GM19452 (cell line): Measurements from ENCODE around the gene SORBS2.

Experiments
- ATAC-seq: cut with Tn5 transposase; IDR thresholded peaks from one replicate; pipeline ENCODE4 v1.9.1; 2021; ENCODE audit not compliant: unreplicated experiment

Gene SORBS2

GRCh38 chr4:185775792-185776555, 36.0 kb downstream of the SORBS2 start:
- no peak for ATAC-seq

- ATAC-seq = no peak
Observed at GRCh38 chr4:185774845-185775680, 36.9 kb downstream of the SORBS2 start.

GRCh38 chr4:185774131-185774653, 37.8 kb downstream of the SORBS2 start:
- ATAC-seq = no peak

GRCh38 chr4:185773419-185773818, 38.6 kb downstream of the SORBS2 start:
- ATAC-seq = no peak

GRCh38 chr4:185772391-185773093, 39.5 kb downstream of the SORBS2 start:
- ATAC-seq = no peak

- ATAC-seq = no peak
Observed at GRCh38 chr4:185771711-185772390, 40.1 kb downstream of the SORBS2 start.

GRCh38 chr4:185767528-185767927, 44.5 kb downstream of the SORBS2 start:
- ATAC-seq = no peak

- ATAC-seq = no peak
Observed at GRCh38 chr4:185764876-185765275, 47.1 kb downstream of the SORBS2 start.

- no peak for ATAC-seq
Observed at GRCh38 chr4:185761352-185762235, 50.4 kb downstream of the SORBS2 start.

GRCh38 chr4:185758807-185759206, 53.2 kb downstream of the SORBS2 start:
- ATAC-seq = no peak

GRCh38 chr4:185755451-185755850, 56.5 kb downstream of the SORBS2 start:
- no peak for ATAC-seq

- ATAC-seq = no peak
Observed at GRCh38 chr4:185754961-185755360, 57.0 kb downstream of the SORBS2 start.

- no peak for ATAC-seq
Observed at GRCh38 chr4:185752872-185753271, 59.1 kb downstream of the SORBS2 start.

GRCh38 chr4:185749858-185750257, 62.1 kb downstream of the SORBS2 start:
- ATAC-seq = no peak

- ATAC-seq = no peak
Observed at GRCh38 chr4:185748901-185749390, 63.0 kb downstream of the SORBS2 start.

- no peak for ATAC-seq
Observed at GRCh38 chr4:185745891-185746290, 66.1 kb downstream of the SORBS2 start.

GRCh38 chr4:185744946-185745345, 67.0 kb downstream of the SORBS2 start:
- no peak for ATAC-seq

GRCh38 chr4:185744488-185744862, 67.5 kb downstream of the SORBS2 start:
- ATAC-seq = no peak

GRCh38 chr4:185743722-185744487, 68.1 kb downstream of the SORBS2 start:
- ATAC-seq = no peak
